Heart left ventricle (tissue), 16 donors: ENCODE results near the gene HPSE2. TPM values are rescaled to one million over a fixed set of nuclear protein-coding genes. Genes with fewer than 3 reads are reported as not detected.
A peak's percentile ranks its signal among the peaks of the same experiment; 100 is the strongest.

ENCODE experiments used
- ATAC-seq, 4 donors: fragments of 200-7000 bp; cut with Tn5 transposase; one replicate each; pipeline ENCODE4 v1.9.1; 2020 to 2022; ENCODE audit warnings: moderate library complexity in 4 of 4, mild to moderate bottlenecking in 3 of 4, moderate number of reproducible peaks in 1 of 4
- DNase-seq, 5 donors: peaks; one replicate each; pipeline ENCODE4 v3.0.0-alpha.2; 2020
- H3K27ac ChIP-seq, 12 donors: fragments of 200-600 bp; sonication (generic) in 4 of 12; one replicate each; pipeline versions ENCODE4 v1.5.0 to v1.8.0; 2016 to 2022; ENCODE audit warnings: mild to moderate bottlenecking in 2 of 12
- H3K27me3 ChIP-seq, 9 donors: fragments of 200-600 bp; sonication (generic) in 2 of 9; one replicate each; pipeline versions ENCODE4 v1.5.1 to v1.8.0; 2016 to 2022; ENCODE audit warnings: mild to moderate bottlenecking in 3 of 9
- H3K36me3 ChIP-seq, 9 donors: fragments of 200-600 bp; sonication (generic) in 2 of 9; one replicate each; pipeline versions ENCODE4 v1.5.0 to v1.8.0; 2018 to 2022; ENCODE audit warnings: mild to moderate bottlenecking in 2 of 9
- H3K4me1 ChIP-seq, 12 donors: fragments of 200-600 bp; sonication (generic) in 4 of 12; one replicate each; pipeline versions ENCODE4 v1.5.0 to v1.8.0; 2016 to 2022; ENCODE audit warnings: mild to moderate bottlenecking in 3 of 12
- H3K4me3 ChIP-seq, 12 donors: fragments of 200-600 bp; sonication (generic) in 4 of 12; one replicate each; pipeline versions ENCODE4 v1.5.0 to v1.8.0; 2017 to 2022; ENCODE audit warnings: mild to moderate bottlenecking in 9 of 12, moderate library complexity in 4 of 12
- H3K9me3 ChIP-seq, 12 donors: fragments of 200-600 bp; sonication (generic) in 4 of 12; one replicate each; pipeline versions ENCODE4 v1.5.0 to v1.8.0; 2016 to 2022; ENCODE audit warnings: mild to moderate bottlenecking in 1 of 12
- POLR2A ChIP-seq, 2 donors: fragments of 450-650 bp; IDR thresholded peaks; one replicate each; pipeline ENCODE4 v1.6.1; 2017; ENCODE audit warnings: antibody characterized with exemption in 2 of 2, mild to moderate bottlenecking in 2 of 2, moderate library complexity in 2 of 2
- whole genome bisulfite sequencing, 4 donors: extraction: QIAGEN DNeasy Blood & Tissue Kit in 2 of 4; methylation state at CpG; one replicate each; pipeline versions ENCODE4 v1.1.5 to v1.1.7; 2013 to 2018; 5-methylcytosine and 5-hydroxymethylcytosine counted together
- intact Hi-C, 10 donors: fragments of 100-400 bp; cut with DNase I; formaldehyde crosslinking; loops; one replicate each; pipeline versions ENCODE4 v1.11.1 to v1.14.2; 2022
- polyA plus RNA-seq, 2 donors: library from polyadenylated mRNA; stranded (reverse); fragments of 200-250 nt; gene quantifications; one replicate each; pipeline ENCODE4 v1.2.3, GENCODE V29; 2013
- total RNA-seq, 9 donors: library from RNA; depleted of rRNA in 2 of 9; stranded (reverse); fragments of >200 nt in 2 of 9; fragmentation: NEBNext Ultra II Directional in 3 of 9; extraction: Animal tissue kit (Norgen Biotek cat#: 25700) in 3 of 9; gene quantifications; one replicate each; pipeline versions ENCODE4 v1.1.0 to v1.2.4, GENCODE V29; 2016 to 2023
- TF ChIP-seq, protein P1 (sequence below), 12 donors: fragments of 200-600 bp; sonication (generic) in 4 of 12; IDR thresholded peaks; one replicate each; pipeline versions ENCODE4 v1.5.0 to v1.8.0; 2018 to 2022; ENCODE audit warnings: antibody characterized with exemption in 12 of 12, mild to moderate bottlenecking in 5 of 12
- donor health status: ischemic (EF 13 %, LVEDD 7.1; RV severe dilation, severe dysfunction).
- donor health status: healthy with polysubstance abuse.
- donor health status: DM: no; HTN: yes; CAD: no.
- donor health status: DM: no; HTN: no; CAD: no.
- donor health status: ischemic (EF 25% LVEDD 6.9; RV normal size, moderate dysfunction).
- donor health status: ischemic (EF 25% LVEDD 5.7; RV mildly dilated, moderate dysfunction).
- donor health status: healthy.
- donor health status: DM: yes; HTN: yes; CAD: no.
- donor health status: ischemic (EF 35%, LVEDD 5.7; RV mildly dilated, moderate dysfunction).
- donor health status: nonischemic (EF 11% LVEDD 7.7; RV severe dilation, severe dysfunction).
- donor health status: DM: yes; HTN: yes; CAD: no.
- donor health status: PGD.
- donor health status: ischemic (EF 29% LVEDD 5.4; RV normal size, mild dysfunction).
- donor health status: nonischemic (EF 23%, LVEDD 6.1; RV moderate dilation, normal function).

The HPSE2 gene
- total and polyA plus RNA-seq, 11 donors: 0.06 to 0.18 (median 0.12) TPM; not detected in 3

DNA sequence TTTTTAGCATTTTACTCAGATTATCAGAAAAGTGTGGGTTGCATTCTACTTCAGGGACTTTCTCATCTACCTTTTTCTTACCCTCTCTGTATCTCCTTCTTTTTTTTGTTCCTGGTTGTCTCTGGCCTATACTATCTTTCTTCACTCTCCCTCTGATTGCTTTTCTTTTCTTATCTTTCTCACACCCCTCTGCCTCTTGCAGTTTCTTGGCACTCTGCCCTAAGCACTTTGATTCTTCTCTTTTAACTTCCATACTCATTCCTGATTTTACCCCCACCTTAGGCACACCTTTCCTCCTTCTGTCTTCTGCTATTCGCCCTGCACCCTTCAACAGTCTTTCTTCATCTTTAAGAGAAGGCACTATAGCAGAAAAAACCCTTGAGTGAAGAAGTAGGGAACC is 696.1 kb downstream of the HPSE2 start:
- intact Hi-C loops: no loop called here
- no peak for DNase-seq
- Histone ChIP-seq H3K4me1 (peaks cover 0 to 3% (median 0%) of the 10 kb centered on the region in 12 donors), H3K27ac (no peak overlapping the region), H3K4me3 (no peak overlapping the region), H3K36me3 (no peaks in the 10 kb centered on the region), H3K27me3 (no peaks in the 10 kb centered on the region), H3K9me3 (no peaks in the 10 kb centered on the region)
- ATAC-seq: no peak
- no peak for TF ChIP-seq POLR2A (IDR thresholded peaks at IDR 0.05)
- TF ChIP-seq, protein P1, sequence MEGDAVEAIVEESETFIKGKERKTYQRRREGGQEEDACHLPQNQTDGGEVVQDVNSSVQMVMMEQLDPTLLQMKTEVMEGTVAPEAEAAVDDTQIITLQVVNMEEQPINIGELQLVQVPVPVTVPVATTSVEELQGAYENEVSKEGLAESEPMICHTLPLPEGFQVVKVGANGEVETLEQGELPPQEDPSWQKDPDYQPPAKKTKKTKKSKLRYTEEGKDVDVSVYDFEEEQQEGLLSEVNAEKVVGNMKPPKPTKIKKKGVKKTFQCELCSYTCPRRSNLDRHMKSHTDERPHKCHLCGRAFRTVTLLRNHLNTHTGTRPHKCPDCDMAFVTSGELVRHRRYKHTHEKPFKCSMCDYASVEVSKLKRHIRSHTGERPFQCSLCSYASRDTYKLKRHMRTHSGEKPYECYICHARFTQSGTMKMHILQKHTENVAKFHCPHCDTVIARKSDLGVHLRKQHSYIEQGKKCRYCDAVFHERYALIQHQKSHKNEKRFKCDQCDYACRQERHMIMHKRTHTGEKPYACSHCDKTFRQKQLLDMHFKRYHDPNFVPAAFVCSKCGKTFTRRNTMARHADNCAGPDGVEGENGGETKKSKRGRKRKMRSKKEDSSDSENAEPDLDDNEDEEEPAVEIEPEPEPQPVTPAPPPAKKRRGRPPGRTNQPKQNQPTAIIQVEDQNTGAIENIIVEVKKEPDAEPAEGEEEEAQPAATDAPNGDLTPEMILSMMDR (IDR thresholded peaks at IDR 0.05): no peak
- WGBS, 4 donors: 74 to 88% (median 75%) methylated on average over 1 of the region's 1 CpG

DNA sequence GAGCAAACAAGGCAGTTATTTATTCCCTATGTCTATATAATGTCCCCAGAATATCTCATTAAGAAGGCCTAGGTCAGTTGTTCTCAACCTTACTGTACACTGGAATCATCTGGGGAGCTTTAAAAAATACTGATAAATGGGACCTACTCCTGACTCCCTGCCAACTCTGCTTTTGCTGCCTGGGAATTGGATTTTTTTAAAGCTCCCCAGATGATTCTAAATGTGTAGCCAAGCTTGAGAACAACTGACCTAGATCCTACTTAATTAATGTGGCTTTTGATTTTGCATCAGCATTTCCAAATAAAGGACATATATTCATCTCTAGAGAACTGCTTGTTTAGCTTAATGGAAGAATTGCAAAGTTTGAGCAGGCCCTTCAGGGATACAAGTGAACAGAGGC is 697.2 kb downstream of the HPSE2 start:
- H3K4me1 ChIP-seq: peaks cover 0 to 3% (median 0%) of the 10 kb centered on the region in 12 donors
- no peak overlapping the region for H3K4me3 ChIP-seq
- TF ChIP-seq POLR2A (IDR thresholded peaks at IDR 0.05): no peak
- TF ChIP-seq, protein P1 (IDR thresholded peaks at IDR 0.05): no peak
- intact Hi-C loops: no loop called here
- DNase-seq: no peak
- H3K9me3 ChIP-seq: no peaks in the 10 kb centered on the region
- no peak for ATAC-seq
- H3K27ac ChIP-seq: no peak overlapping the region
- H3K36me3 ChIP-seq: no peaks in the 10 kb centered on the region
- no peaks in the 10 kb centered on the region for H3K27me3 ChIP-seq

DNA sequence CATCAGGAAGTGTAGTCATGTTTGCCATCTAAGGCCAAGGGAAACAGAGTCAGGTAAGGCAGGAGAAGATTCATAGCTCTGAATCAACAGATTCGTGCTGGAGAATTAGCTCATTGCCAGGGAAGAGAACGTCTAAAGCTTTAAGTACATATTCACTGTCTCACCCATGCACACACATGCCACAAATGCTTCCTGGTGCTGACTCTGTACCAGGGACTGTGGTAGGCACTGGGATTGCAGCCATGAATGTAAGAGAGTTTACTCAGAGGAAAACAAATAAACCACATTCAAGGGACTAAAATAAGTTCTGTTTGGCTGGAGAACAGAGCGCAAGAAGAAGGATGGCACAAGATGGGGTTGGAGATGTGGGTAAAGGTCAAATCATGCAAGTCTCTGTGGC is 699.1 kb downstream of the HPSE2 start:
- Histone ChIP-seq H3K4me3 (no peak overlapping the region), H3K27me3 (no peaks in the 10 kb centered on the region), H3K27ac (no peak overlapping the region), H3K4me1 (peaks cover 0 to 3% (median 0%) of the 10 kb centered on the region in 12 donors), H3K36me3 (no peaks in the 10 kb centered on the region), H3K9me3 (no peaks in the 10 kb centered on the region)
- TF ChIP-seq, protein P1 (IDR thresholded peaks at IDR 0.05): no peak
- TF ChIP-seq POLR2A (IDR thresholded peaks at IDR 0.05): no peak
- WGBS, 4 donors: 58 to 71% (median 63%) methylated on average over 3 of the region's 3 CpGs
- peak in 1 of 4 donors; percentile 44 for ATAC-seq
- intact Hi-C loops: no loop called here
- no peak for DNase-seq

DNA sequence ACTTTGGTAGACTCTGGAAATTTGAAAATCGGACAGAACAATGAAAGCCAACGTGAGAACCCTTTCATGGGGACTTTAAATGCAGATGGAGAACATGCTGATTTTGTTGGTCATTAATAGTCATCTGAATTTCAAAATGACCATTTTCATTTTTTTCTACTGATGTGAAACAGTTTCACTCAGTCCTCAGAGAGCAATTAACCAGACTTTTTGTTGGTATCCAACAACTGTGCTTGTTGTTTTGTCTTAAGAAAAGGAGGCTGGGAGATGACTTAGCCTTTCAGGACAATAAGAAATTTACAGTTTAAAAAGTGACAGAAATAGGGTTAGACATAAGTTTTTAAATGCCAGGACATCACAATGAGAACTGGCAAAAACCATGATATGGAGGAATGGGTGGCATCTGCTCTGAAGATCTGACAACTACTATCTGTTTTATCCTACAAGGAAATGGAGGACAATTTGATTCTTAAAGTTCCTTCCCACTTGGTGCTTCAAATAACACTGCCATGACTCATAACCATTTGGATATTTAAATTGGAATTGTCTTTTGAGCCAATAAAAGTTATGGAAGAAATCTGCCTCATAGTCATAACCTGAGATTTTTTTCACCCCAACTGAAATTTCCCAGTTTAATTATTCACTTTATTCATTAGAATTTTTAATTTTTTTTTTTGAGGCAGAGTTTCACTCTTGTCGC is 701.8 kb downstream of the HPSE2 start:
- Histone ChIP-seq H3K27me3 (peaks cover 0 to 4% (median 0%) of the 10 kb centered on the region in 9 donors), H3K36me3 (no peaks in the 10 kb centered on the region), H3K4me1 (no peaks in the 10 kb centered on the region), H3K27ac (no peak overlapping the region), H3K4me3 (no peak overlapping the region), H3K9me3 (no peaks in the 10 kb centered on the region)
- DNase-seq: no peak
- intact Hi-C loops: no loop called here
- no peak for ATAC-seq
- TF ChIP-seq, protein P1 (IDR thresholded peaks at IDR 0.05): no peak
- no peak for TF ChIP-seq POLR2A (IDR thresholded peaks at IDR 0.05)
- 86 to 92% (median 86%) methylated on average over 3 of the region's 3 CpGs for WGBS, 4 donors
